K562 (cell line): ENCODE results near the gene CLCNKA.

Experiments used
- CBX1 ChIP-seq: sonication (generic); IDR thresholded peaks from 2 replicates; pipeline ENCODE4 v1.6.1; 2016; ENCODE audit warnings: antibody characterized with exemption, low read depth, mild to moderate bottlenecking
- CTBP1 ChIP-seq: fragments of 450-650 bp; IDR thresholded peaks from 2 replicates; pipeline ENCODE4 v1.6.1; 2016; ENCODE audit warnings: borderline replicate concordance
- CTCF ChIP-seq, 3 experiments: IDR thresholded peaks in 2 of 3; conservative IDR thresholded peaks in 1 of 3; 2 replicates each; pipeline ENCODE4 v1.5.1; 2011 to 2012; ENCODE audit warnings: low read length in 3 of 3, mild to moderate bottlenecking in 3 of 3, control low read depth in 2 of 3, improper control_type of control experiment in 1 of 3, inconsistent platforms in 1 of 3, low read depth in 1 of 3, mixed read lengths in 1 of 3, moderate library complexity in 1 of 3; ENCODE audit not compliant: insufficient read depth in 2 of 3
- ETS1 ChIP-seq: conservative IDR thresholded peaks from 2 replicates; pipeline ENCODE4 v1.6.1; 2011; ENCODE audit warnings: low read depth, mild to moderate bottlenecking, low read length; ENCODE audit not compliant: control insufficient read depth
- KDM4B ChIP-seq, 2 experiments: fragments of 450-650 bp in 1 of 2; sonication (generic) in 1 of 2; IDR thresholded peaks; 2 replicates each; pipeline ENCODE4 v1.6.1; 2016 to 2017; ENCODE audit warnings: borderline replicate concordance in 2 of 2, antibody characterized with exemption in 1 of 2, low read depth in 1 of 2, mild to moderate bottlenecking in 1 of 2
- KHSRP ChIP-seq: fragments of 450-650 bp; IDR thresholded peaks from 2 replicates; pipeline ENCODE4 v1.6.1; 2017
- POLR2A ChIP-seq: fragments of 450-650 bp; conservative IDR thresholded peaks from 2 replicates; pipeline ENCODE4 v1.6.1; 2016
- POLR2AphosphoS5 ChIP-seq: IDR thresholded peaks from 2 replicates; pipeline ENCODE4 v1.6.1; 2011; ENCODE audit warnings: mild to moderate bottlenecking, low read depth, low read length, moderate library complexity; ENCODE audit not compliant: control insufficient read depth, insufficient read depth
- RUNX1 ChIP-seq: sonication (generic); IDR thresholded peaks from 2 replicates; pipeline ENCODE4 v1.6.1; 2016; ENCODE audit warnings: antibody characterized with exemption, low read depth
- TFAP4 ChIP-seq: sonication (generic); formaldehyde crosslinking; IDR thresholded peaks from 2 replicates; pipeline ENCODE4 v1.8.0; 2022; ENCODE audit warnings: missing genetic modification reagents, mild to moderate bottlenecking, moderate library complexity, borderline replicate concordance
- ZNF316 ChIP-seq: fragments of 450-650 bp; IDR thresholded peaks from 2 replicates; pipeline ENCODE4 v1.6.1; 2016

GRCh38 chr1:15988856-15989736, 32.7 kb upstream of the CLCNKA start:
- TF ChIP-seq CBX1 (no peak), KHSRP (no peak), ETS1 (no peak), ZNF316 (no peak), RUNX1 (no peak), TFAP4 (CRISPR knock-in tag) (no peak), POLR2A (no peak), KDM4B (IDR thresholded peaks at IDR 0.05; ENCODE audit: borderline replicate concordance in 2 of 2, low read depth in 1 of 2) (no peak), CTCF (IDR thresholded peaks at IDR 0.05 in 2 of 3, conservative IDR thresholded peaks at IDR 0.05 in 1 of 3; ENCODE audit: insufficient read depth in 2 of 3, low read depth in 1 of 3, low read length in 3 of 3) (no peak), POLR2AphosphoS5 (no peak), CTBP1 (no peak)
